Activated T-helper 2 cell treated with anti-CD3 and anti-CD28 coated beads, Interferon-gamma antibody, Interleukin-2, Interleukin-4, amounts not matched to agents 10 μg/mL and 5 μg/mL and 100 μg/mL, durations not matched to agents 14 hours and 24 hours and 36 hours (primary cell): ENCODE measurements around the gene PDHX. TPM values are rescaled to one million over a fixed set of nuclear protein-coding genes. Genes with fewer than 3 reads are reported as not detected.
A peak's percentile ranks its signal among the peaks of the same experiment; 100 is the strongest.

Experiments
- DNase-seq: peaks from one replicate; pipeline ENCODE4 v3.0.0; 2021; ENCODE audit warnings: low spot score
- H3K27ac Mint-ChIP-seq: one replicate; pipeline ENCODE4 v1.8.0; 2021; ENCODE audit warnings: mixed read lengths
- H3K27me3 Mint-ChIP-seq: one replicate; pipeline ENCODE4 v1.8.0; 2021; ENCODE audit warnings: low read depth, mixed read lengths
- H3K36me3 Mint-ChIP-seq: one replicate; pipeline ENCODE4 v1.8.0; 2021; ENCODE audit warnings: low read depth, mixed read lengths
- H3K4me1 Mint-ChIP-seq: one replicate; pipeline ENCODE4 v1.8.0; 2021; ENCODE audit warnings: low read depth, mixed read lengths
- H3K4me3 Mint-ChIP-seq: one replicate; pipeline ENCODE4 v1.8.0; 2021; ENCODE audit warnings: low read depth, mild to moderate bottlenecking, moderate library complexity, mixed read lengths
- H3K9me3 Mint-ChIP-seq: one replicate; pipeline ENCODE4 v1.8.0; 2021; ENCODE audit warnings: mixed read lengths
- intact Hi-C: fragments of 100-400 bp; cut with micrococcal nuclease; formaldehyde crosslinking; loops from one replicate; pipeline ENCODE4 v1.15.1; 2023
- total RNA-seq: library from RNA; stranded (reverse); gene quantifications from 2 replicates; pipeline ENCODE4 v1.2.3, GENCODE V29; 2022

The PDHX gene
- total RNA-seq, 1 donor from 2014 or later: 29.7 TPM

DNA sequence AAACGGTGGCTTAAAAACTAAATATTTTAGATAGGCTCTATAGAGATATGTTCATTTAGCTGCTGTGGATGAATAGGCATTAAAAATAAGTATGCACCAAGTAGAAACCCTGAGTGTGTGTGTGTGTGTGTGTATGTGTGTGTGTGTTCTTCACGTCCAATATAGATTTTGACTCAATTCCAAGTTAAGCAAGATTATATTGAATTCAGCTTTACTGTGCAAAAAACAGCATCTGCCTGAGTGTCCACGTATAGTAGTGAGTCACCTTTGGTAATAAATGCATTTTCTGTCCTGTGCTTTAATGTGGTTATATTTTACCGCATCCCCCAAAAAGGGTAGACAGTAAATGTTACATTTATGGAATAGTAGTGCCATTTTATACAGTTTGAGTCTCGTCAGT lies 71.2 kb downstream of the PDHX start:
- peaks cover 42% of the 10 kb centered on the region for H3K36me3 Mint-ChIP-seq
- no peak for DNase-seq
- H3K4me1 Mint-ChIP-seq: peaks cover 9% of the 10 kb centered on the region
- intact Hi-C loops: no loop called here
- H3K27ac Mint-ChIP-seq: no peak overlapping the region
- no peaks in the 10 kb centered on the region for H3K27me3 Mint-ChIP-seq
- H3K9me3 Mint-ChIP-seq: peaks cover under 1% of the 10 kb centered on the region
- no peak overlapping the region for H3K4me3 Mint-ChIP-seq

DNA sequence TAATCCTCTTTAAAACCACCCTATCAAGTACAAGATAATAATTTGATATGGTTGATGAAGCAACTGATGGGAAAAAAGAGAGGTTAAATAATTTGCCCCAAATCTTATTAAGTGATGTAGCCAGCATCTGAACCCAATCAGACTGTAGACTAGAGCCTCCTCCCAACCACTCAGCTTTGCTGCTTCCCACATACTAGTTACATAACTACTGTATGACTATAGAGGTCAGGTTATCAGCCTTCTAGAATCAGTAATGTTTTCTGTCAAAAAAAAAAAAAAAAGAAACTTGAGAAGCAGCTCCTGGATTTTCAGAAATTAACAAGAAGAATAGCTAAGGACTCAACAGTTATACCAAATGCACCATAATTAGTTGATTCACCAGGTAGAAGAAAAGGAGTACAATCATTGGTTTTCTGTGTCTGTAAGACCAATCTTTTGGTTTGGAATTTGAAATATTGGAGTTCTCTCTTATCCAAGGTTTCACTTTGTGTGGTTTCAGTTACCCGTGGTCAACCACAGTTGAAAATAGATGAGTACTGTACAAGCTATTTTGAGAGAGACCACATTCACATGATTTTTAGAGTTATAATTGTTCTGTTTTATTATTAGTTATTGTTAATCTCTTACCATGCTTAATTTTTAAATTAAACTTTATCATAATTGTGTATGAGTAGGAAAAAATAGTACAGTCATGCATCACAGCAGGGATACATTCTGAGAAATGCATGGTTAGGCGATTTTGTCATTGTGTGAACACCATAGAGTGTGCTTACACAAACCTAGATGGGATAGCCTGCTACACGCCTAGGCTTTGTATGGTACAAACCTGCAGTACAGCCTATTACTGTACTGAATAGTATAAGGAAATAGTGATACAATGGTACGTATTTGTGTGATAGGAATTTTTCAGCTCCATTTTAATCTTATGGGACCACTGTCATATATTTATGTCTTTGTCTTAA lies 72.2 kb downstream of the PDHX start:
- Mint-ChIP-seq H3K36me3 (peaks cover 43% of the 10 kb centered on the region), H3K9me3 (no peaks in the 10 kb centered on the region), H3K4me1 (peaks cover 9% of the 10 kb centered on the region), H3K27me3 (no peaks in the 10 kb centered on the region), H3K27ac (no peak overlapping the region), H3K4me3 (no peak overlapping the region)
- intact Hi-C loops: no loop called here
- DNase-seq: no peak

GRCh38 chr11:34990916-34991315 lies 74.5 kb downstream of the PDHX start:
- intact Hi-C loops: no loop called here
- peaks cover 30% of the 10 kb centered on the region for H3K36me3 Mint-ChIP-seq
- H3K9me3 Mint-ChIP-seq: no peaks in the 10 kb centered on the region
- H3K4me1 Mint-ChIP-seq: peaks cover 9% of the 10 kb centered on the region
- H3K27me3 Mint-ChIP-seq: no peaks in the 10 kb centered on the region
- H3K27ac Mint-ChIP-seq: no peak overlapping the region
- DNase-seq: no peak
- H3K4me3 Mint-ChIP-seq: no peak overlapping the region

- no peak for DNase-seq
- Mint-ChIP-seq H3K36me3 (peaks cover 18% of the 10 kb centered on the region), H3K4me1 (peaks cover 17% of the 10 kb centered on the region), H3K4me3 (no peak overlapping the region), H3K27ac (no peak overlapping the region), H3K27me3 (no peaks in the 10 kb centered on the region), H3K9me3 (no peaks in the 10 kb centered on the region)
- intact Hi-C loops: loop anchor here (5.0 kb wide), 1 partner anchor 167 kb away; no protein-coding TSS in a partner anchor
These were observed 78.4 kb downstream of the PDHX start for GRCh38 chr11:34994854-34995253.

GRCh38 chr11:34996958-34997357 lies 80.5 kb downstream of the PDHX start:
- no peak for DNase-seq
- H3K4me1 Mint-ChIP-seq: peaks cover 20% of the 10 kb centered on the region
- H3K4me3 Mint-ChIP-seq: no peak overlapping the region
- intact Hi-C loops: loop anchor here (5.0 kb wide), 1 partner anchor 165 kb away; no protein-coding TSS in a partner anchor
- H3K27me3 Mint-ChIP-seq: peaks cover 2% of the 10 kb centered on the region
- H3K9me3 Mint-ChIP-seq: no peaks in the 10 kb centered on the region
- H3K36me3 Mint-ChIP-seq: peaks cover 15% of the 10 kb centered on the region
- no peak overlapping the region for H3K27ac Mint-ChIP-seq

GRCh38 chr11:34997952-34998528 lies 81.6 kb downstream of the PDHX start:
- H3K27me3 Mint-ChIP-seq: peaks cover 2% of the 10 kb centered on the region
- no peak for DNase-seq
- no peaks in the 10 kb centered on the region for H3K9me3 Mint-ChIP-seq
- H3K4me1 Mint-ChIP-seq: peaks cover 22% of the 10 kb centered on the region
- intact Hi-C loops: loop anchor here (1.0 to 5.0 kb wide), 3 partner anchors 164 to 394 kb away; no protein-coding TSS in a partner anchor
- H3K36me3 Mint-ChIP-seq: peaks cover 11% of the 10 kb centered on the region
- H3K27ac Mint-ChIP-seq: no peak overlapping the region
- peak overlapping the region; percentile 10 for H3K4me3 Mint-ChIP-seq

GRCh38 chr11:34999453-34999852 lies 83.0 kb downstream of the PDHX start:
- Mint-ChIP-seq H3K27ac (no peak overlapping the region), H3K27me3 (peaks cover 11% of the 10 kb centered on the region), H3K4me3 (no peak overlapping the region), H3K36me3 (peaks cover 5% of the 10 kb centered on the region), H3K4me1 (peaks cover 32% of the 10 kb centered on the region), H3K9me3 (no peaks in the 10 kb centered on the region)
- DNase-seq: no peak
- intact Hi-C loops: loop anchor here (2.0 to 5.0 kb wide), 2 partner anchors 163 to 239 kb away; no protein-coding TSS in a partner anchor

DNA sequence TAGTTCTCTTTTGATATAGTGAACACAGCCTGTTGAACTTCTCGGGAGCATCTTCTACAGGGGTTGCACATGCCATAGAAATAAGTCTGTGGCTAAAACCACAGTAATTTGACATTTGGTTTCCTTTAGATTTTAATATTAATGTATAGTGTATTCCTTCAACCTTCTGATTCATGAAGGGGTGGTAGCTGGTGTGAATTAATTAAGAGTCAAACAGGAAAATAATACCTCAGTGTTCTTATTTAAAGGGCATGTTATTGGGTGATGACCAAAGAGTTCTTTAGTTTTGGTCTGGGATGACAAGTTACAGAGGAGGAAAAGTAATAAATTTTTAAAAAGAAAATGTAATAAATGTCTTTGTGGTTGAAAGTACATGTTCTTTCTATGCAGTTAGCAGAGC lies 86.8 kb downstream of the PDHX start:
- peaks cover 51% of the 10 kb centered on the region for H3K4me1 Mint-ChIP-seq
- H3K27me3 Mint-ChIP-seq: peaks cover 18% of the 10 kb centered on the region
- H3K27ac Mint-ChIP-seq: no peak overlapping the region
- DNase-seq: no peak
- intact Hi-C loops: no loop called here
- H3K4me3 Mint-ChIP-seq: no peak overlapping the region
- no peaks in the 10 kb centered on the region for H3K36me3 Mint-ChIP-seq
- H3K9me3 Mint-ChIP-seq: no peaks in the 10 kb centered on the region

DNA sequence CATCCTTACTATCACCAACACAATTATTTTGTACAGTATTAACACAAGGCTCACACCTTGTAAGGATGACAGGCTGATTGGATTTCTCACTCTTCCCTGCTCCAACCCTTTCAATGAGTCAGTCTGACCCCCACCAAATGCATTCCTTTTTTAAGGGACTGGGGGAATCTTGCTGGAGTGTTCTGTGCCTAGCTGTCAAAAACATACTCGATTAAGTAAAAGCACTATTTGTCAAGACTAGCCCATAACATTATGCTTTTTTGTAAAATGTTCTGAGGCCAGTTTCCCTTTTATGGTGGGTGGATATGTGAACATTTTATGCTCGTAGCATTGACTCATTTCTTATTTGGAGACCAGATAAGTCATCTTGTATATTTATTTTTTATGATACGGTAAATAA lies 87.2 kb downstream of the PDHX start:
- no peak overlapping the region for H3K4me3 Mint-ChIP-seq
- no peaks in the 10 kb centered on the region for H3K9me3 Mint-ChIP-seq
- peaks cover 20% of the 10 kb centered on the region for H3K27me3 Mint-ChIP-seq
- peaks cover 49% of the 10 kb centered on the region for H3K4me1 Mint-ChIP-seq
- DNase-seq: no peak
- no peaks in the 10 kb centered on the region for H3K36me3 Mint-ChIP-seq
- no peak overlapping the region for H3K27ac Mint-ChIP-seq
- intact Hi-C loops: no loop called here

- peaks cover 24% of the 10 kb centered on the region for H3K27me3 Mint-ChIP-seq
- no peaks in the 10 kb centered on the region for H3K9me3 Mint-ChIP-seq
- intact Hi-C loops: no loop called here
- H3K4me3 Mint-ChIP-seq: no peak overlapping the region
- H3K4me1 Mint-ChIP-seq: peaks cover 50% of the 10 kb centered on the region
- no peaks in the 10 kb centered on the region for H3K36me3 Mint-ChIP-seq
- no peak overlapping the region for H3K27ac Mint-ChIP-seq
- DNase-seq: no peak
These were observed 88.8 kb downstream of the PDHX start for GRCh38 chr11:35005141-35005780.

DNA sequence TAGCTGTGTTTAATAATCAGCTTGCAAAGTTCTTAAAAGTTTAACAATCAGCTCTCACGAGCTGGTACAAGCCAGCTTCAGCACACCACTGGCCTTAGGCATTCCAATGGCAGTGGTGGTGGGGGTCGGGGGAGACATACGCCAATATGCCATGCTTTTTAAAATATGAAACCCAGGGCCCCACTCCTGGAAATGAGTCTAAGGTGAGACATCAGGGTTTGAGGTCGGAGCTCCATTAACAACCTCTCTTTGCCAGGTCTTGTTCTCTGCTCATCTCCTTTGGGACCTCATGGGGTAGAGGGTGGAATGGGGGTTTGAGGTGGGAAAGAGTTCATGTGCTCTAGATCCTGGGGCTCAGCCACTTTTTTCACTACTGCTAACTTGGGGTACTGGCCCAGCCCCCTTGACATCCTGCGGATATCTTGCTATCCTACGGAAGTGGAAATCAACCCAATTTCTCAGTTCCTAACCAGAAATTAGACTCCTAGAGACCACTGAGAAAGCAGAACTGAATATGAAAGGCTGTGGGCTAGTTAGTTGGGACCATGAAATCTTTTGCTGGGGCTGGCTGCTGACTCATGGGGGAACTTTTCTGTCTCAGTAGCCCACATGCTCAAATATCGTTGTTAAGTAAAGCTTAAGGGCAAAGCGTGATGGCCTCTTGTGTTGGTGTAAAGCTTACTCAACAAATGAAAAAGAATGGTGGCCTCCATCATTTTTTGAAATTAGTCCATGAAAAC lies 90.1 kb downstream of the PDHX start:
- peaks cover 28% of the 10 kb centered on the region for H3K27me3 Mint-ChIP-seq
- peak overlapping the region; percentile 5 for H3K27ac Mint-ChIP-seq
- intact Hi-C loops: loop anchor here (1.0 kb wide), 3 partner anchors 24 to 159 kb away; no protein-coding TSS in a partner anchor
- no peaks in the 10 kb centered on the region for H3K36me3 Mint-ChIP-seq
- no peaks in the 10 kb centered on the region for H3K9me3 Mint-ChIP-seq
- peaks cover 57% of the 10 kb centered on the region for H3K4me1 Mint-ChIP-seq
- no peak for DNase-seq
- no peak overlapping the region for H3K4me3 Mint-ChIP-seq

- Mint-ChIP-seq H3K4me1 (peaks cover 59% of the 10 kb centered on the region), H3K36me3 (no peaks in the 10 kb centered on the region), H3K27me3 (peaks cover 26% of the 10 kb centered on the region), H3K27ac (peak overlapping the region; percentile 42), H3K9me3 (no peaks in the 10 kb centered on the region), H3K4me3 (no peak overlapping the region)
- intact Hi-C loops: no loop called here
- DNase-seq: no peak
These were observed 90.9 kb downstream of the PDHX start for GRCh38 chr11:35007277-35007676.
